Umbilical cord (tissue), 2 donors: ENCODE measurements around the gene AKR1C2. TPM values are rescaled to one million over a fixed set of nuclear protein-coding genes. Genes with fewer than 3 reads are reported as not detected.
"Not testable (repeated sequence)": the region's sequence is repeated elsewhere in the genome, so short reads cannot be mapped to it uniquely, and the experiment has no call there.

Experiments
- DNase-seq: peaks from one replicate; pipeline ENCODE4 v3.0.0-alpha.2; 2015; ENCODE audit warnings: low spot score
- total RNA-seq: library from RNA; depleted of rRNA; stranded (reverse); fragments of >200 nt; gene quantifications from one replicate; pipeline ENCODE4 v1.2.3, GENCODE V29; 2014; ENCODE audit warnings: low replicate concordance; ENCODE audit not compliant: insufficient read depth

AKR1C2 gene
- total RNA-seq, 1 donor from 2014 or later: 1.4 TPM

GRCh38 chr10:4990217-4990616 lies 13.4 kb downstream of the AKR1C2 start:
- no peak for DNase-seq

GRCh38 chr10:4988000-4988641 lies 15.5 kb downstream of the AKR1C2 start:
- not testable (repeated sequence) for DNase-seq

GRCh38 chr10:4984971-4985594 lies 18.6 kb downstream of the AKR1C2 start:
- peak; percentile 24 for DNase-seq

- no peak for DNase-seq
These were observed 19.4 kb downstream of the AKR1C2 start for GRCh38 chr10:4984223-4984622.

- no peak for DNase-seq
These were observed 19.9 kb downstream of the AKR1C2 start for GRCh38 chr10:4983615-4984216.

GRCh38 chr10:4982764-4983226 lies 20.9 kb downstream of the AKR1C2 start:
- DNase-seq: peak; percentile 17

GRCh38 chr10:4981722-4982471 lies 21.8 kb downstream of the AKR1C2 start:
- DNase-seq: peak; percentile 25

GRCh38 chr10:4980793-4981192 lies 22.9 kb downstream of the AKR1C2 start:
- no peak for DNase-seq

GRCh38 chr10:4978870-4979269 lies 24.8 kb downstream of the AKR1C2 start:
- DNase-seq: no peak

GRCh38 chr10:4977025-4977424 lies 26.6 kb downstream of the AKR1C2 start:
- DNase-seq: no peak

GRCh38 chr10:4974400-4974799 lies 29.3 kb downstream of the AKR1C2 start:
- not testable (repeated sequence) for DNase-seq

GRCh38 chr10:4973294-4973693 lies 30.4 kb downstream of the AKR1C2 start:
- not testable (repeated sequence) for DNase-seq

GRCh38 chr10:4972369-4973142 lies 31.1 kb downstream of the AKR1C2 start:
- DNase-seq: not testable (repeated sequence)

GRCh38 chr10:4970362-4970761 lies 33.3 kb downstream of the AKR1C2 start:
- not testable (repeated sequence) for DNase-seq

- DNase-seq: not testable (repeated sequence)
These were observed 34.4 kb downstream of the AKR1C2 start for GRCh38 chr10:4969289-4969688.

GRCh38 chr10:4967189-4967588 lies 36.5 kb downstream of the AKR1C2 start:
- DNase-seq: not testable (repeated sequence)

- DNase-seq: not testable (repeated sequence)
These were observed 37.9 kb downstream of the AKR1C2 start for GRCh38 chr10:4965763-4966162.

GRCh38 chr10:4963815-4964154 lies 39.9 kb downstream of the AKR1C2 start:
- not testable (repeated sequence) for DNase-seq

- not testable (repeated sequence) for DNase-seq
These were observed 40.5 kb downstream of the AKR1C2 start, which contains the start of gene AKR1C1 for GRCh38 chr10:4962876-4963814. TSS of gene AKR1C1 (plus strand) at chr10:4963415. CDS start at chr10:4963445, 30 bp downstream.

GRCh38 chr10:4962308-4962707 lies 41.3 kb downstream of the AKR1C2 start:
- not testable (repeated sequence) for DNase-seq
